ENCODE data around the gene ATF6.

The ATF6 gene

GRCh38 chr1:161905269-161905884, 139.3 kb downstream of the ATF6 start:
- Histone ChIP-seq H3K9me3 (ENCODE audit: control insufficient read depth in 1 of 2, low read length in 2 of 2) (no peaks in the 10 kb centered on the region), H3K4me1 (ENCODE audit: control insufficient read depth in 1 of 2, insufficient read depth in 2 of 2, low read length in 2 of 2) (no peaks in the 10 kb centered on the region), H3K27me3 (ENCODE audit: control insufficient read depth in 1 of 2, insufficient read depth in 2 of 2, low read length in 2 of 2) (no peaks in the 10 kb centered on the region), H3K27ac (ENCODE audit: low read depth, low read length) (no peak overlapping the region), H3K9ac (ENCODE audit: low read depth in 1 of 2, low read length in 2 of 2) (no peak overlapping the region), H3K4me3 (ENCODE audit: low read depth in 1 of 2, low read length in 2 of 2) (no peak overlapping the region), H3K36me3 (ENCODE audit: control insufficient read depth in 1 of 2, insufficient read depth in 2 of 2, low read length in 2 of 2) (no peaks in the 10 kb centered on the region)

DNA sequence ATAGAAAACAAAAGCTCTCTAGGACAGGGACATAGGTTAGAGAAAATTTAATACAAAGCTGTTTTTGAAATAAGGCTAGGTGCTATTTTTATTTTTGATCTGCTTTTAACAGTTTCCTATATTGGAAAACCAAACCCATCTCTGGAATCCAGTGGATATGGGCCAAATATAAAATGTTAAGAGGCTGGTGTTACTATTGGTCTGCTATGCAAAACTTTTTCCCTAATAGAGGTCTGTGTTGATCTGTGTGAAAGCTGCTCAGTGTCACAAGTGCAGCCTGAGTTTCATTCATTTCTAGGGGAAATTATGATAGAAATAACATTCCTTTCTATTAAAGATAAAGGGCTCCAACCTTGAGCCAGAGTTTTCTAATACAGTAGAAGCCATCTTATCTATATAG, 141.1 kb downstream of the ATF6 start:
- Histone ChIP-seq H3K27ac (ENCODE audit: low read depth, low read length) (no peak overlapping the region), H3K36me3 (ENCODE audit: control insufficient read depth in 1 of 2, insufficient read depth in 2 of 2, low read length in 2 of 2) (no peaks in the 10 kb centered on the region), H3K4me3 (ENCODE audit: low read depth in 1 of 2, low read length in 2 of 2) (no peak overlapping the region), H3K9me3 (ENCODE audit: control insufficient read depth in 1 of 2, low read length in 2 of 2) (no peaks in the 10 kb centered on the region), H3K4me1 (ENCODE audit: control insufficient read depth in 1 of 2, insufficient read depth in 2 of 2, low read length in 2 of 2) (no peaks in the 10 kb centered on the region), H3K9ac (ENCODE audit: low read depth in 1 of 2, low read length in 2 of 2) (no peak overlapping the region), H3K27me3 (ENCODE audit: control insufficient read depth in 1 of 2, insufficient read depth in 2 of 2, low read length in 2 of 2) (no peaks in the 10 kb centered on the region)

GRCh38 chr1:161908264-161908663, 142.1 kb downstream of the ATF6 start:
- Histone ChIP-seq H3K9ac (ENCODE audit: low read depth in 1 of 2, low read length in 2 of 2) (no peak overlapping the region), H3K27me3 (ENCODE audit: control insufficient read depth in 1 of 2, insufficient read depth in 2 of 2, low read length in 2 of 2) (no peaks in the 10 kb centered on the region), H3K36me3 (ENCODE audit: control insufficient read depth in 1 of 2, insufficient read depth in 2 of 2, low read length in 2 of 2) (peaks cover 0 to 5% of the 10 kb centered on the region in 2 donors), H3K4me1 (ENCODE audit: control insufficient read depth in 1 of 2, insufficient read depth in 2 of 2, low read length in 2 of 2) (no peaks in the 10 kb centered on the region), H3K27ac (ENCODE audit: low read depth, low read length) (no peak overlapping the region), H3K4me3 (ENCODE audit: low read depth in 1 of 2, low read length in 2 of 2) (no peak overlapping the region), H3K9me3 (ENCODE audit: control insufficient read depth in 1 of 2, low read length in 2 of 2) (no peaks in the 10 kb centered on the region)

GRCh38 chr1:161910604-161911003, 144.5 kb downstream of the ATF6 start:
- Histone ChIP-seq H3K9me3 (ENCODE audit: control insufficient read depth in 1 of 2, low read length in 2 of 2) (no peaks in the 10 kb centered on the region), H3K4me3 (ENCODE audit: low read depth in 1 of 2, low read length in 2 of 2) (no peak overlapping the region), H3K9ac (ENCODE audit: low read depth in 1 of 2, low read length in 2 of 2) (no peak overlapping the region), H3K4me1 (ENCODE audit: control insufficient read depth in 1 of 2, insufficient read depth in 2 of 2, low read length in 2 of 2) (no peaks in the 10 kb centered on the region), H3K27me3 (ENCODE audit: control insufficient read depth in 1 of 2, insufficient read depth in 2 of 2, low read length in 2 of 2) (no peaks in the 10 kb centered on the region), H3K27ac (ENCODE audit: low read depth, low read length) (no peak overlapping the region), H3K36me3 (ENCODE audit: control insufficient read depth in 1 of 2, insufficient read depth in 2 of 2, low read length in 2 of 2) (peaks cover 15 to 16% of the 10 kb centered on the region in 2 donors)

GRCh38 chr1:161913482-161914140, 147.5 kb downstream of the ATF6 start:
- H3K4me3 ChIP-seq (ENCODE audit: low read depth in 1 of 2, low read length in 2 of 2): no peak overlapping the region
- H3K27ac ChIP-seq (ENCODE audit: low read depth, low read length): no peak overlapping the region
- H3K27me3 ChIP-seq (ENCODE audit: control insufficient read depth in 1 of 2, insufficient read depth in 2 of 2, low read length in 2 of 2): no peaks in the 10 kb centered on the region
- no peaks in the 10 kb centered on the region for H3K4me1 ChIP-seq (ENCODE audit: control insufficient read depth in 1 of 2, insufficient read depth in 2 of 2, low read length in 2 of 2)
- H3K9me3 ChIP-seq (ENCODE audit: control insufficient read depth in 1 of 2, low read length in 2 of 2): no peaks in the 10 kb centered on the region
- peaks cover 16 to 23% of the 10 kb centered on the region in 2 donors for H3K36me3 ChIP-seq (ENCODE audit: control insufficient read depth in 1 of 2, insufficient read depth in 2 of 2, low read length in 2 of 2)
- no peak overlapping the region for H3K9ac ChIP-seq (ENCODE audit: low read depth in 1 of 2, low read length in 2 of 2)

DNA sequence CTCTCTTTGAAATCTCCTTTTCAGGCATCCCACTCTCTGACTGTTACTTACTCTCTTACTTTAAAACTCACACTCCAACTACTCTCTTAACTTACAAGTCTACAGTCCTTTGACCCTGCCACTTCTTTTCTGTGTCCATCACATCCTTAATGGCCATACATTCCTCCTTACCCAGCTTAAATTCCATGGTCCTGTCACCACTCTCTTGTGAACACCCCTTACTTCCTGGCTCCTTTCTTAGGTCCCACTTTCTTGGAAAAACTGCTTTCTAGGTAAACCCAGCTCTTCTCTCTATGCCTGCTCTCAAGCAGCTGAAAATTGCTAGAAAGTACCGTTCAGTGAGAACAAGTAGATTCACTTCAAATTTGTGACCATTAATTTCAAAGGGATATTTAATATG, 148.5 kb downstream of the ATF6 start:
- H3K4me3 ChIP-seq (ENCODE audit: low read depth in 1 of 2, low read length in 2 of 2): no peak overlapping the region
- no peaks in the 10 kb centered on the region for H3K27me3 ChIP-seq (ENCODE audit: control insufficient read depth in 1 of 2, insufficient read depth in 2 of 2, low read length in 2 of 2)
- no peaks in the 10 kb centered on the region for H3K9me3 ChIP-seq (ENCODE audit: control insufficient read depth in 1 of 2, low read length in 2 of 2)
- H3K9ac ChIP-seq (ENCODE audit: low read depth in 1 of 2, low read length in 2 of 2): no peak overlapping the region
- no peak overlapping the region for H3K27ac ChIP-seq (ENCODE audit: low read depth, low read length)
- no peaks in the 10 kb centered on the region for H3K4me1 ChIP-seq (ENCODE audit: control insufficient read depth in 1 of 2, insufficient read depth in 2 of 2, low read length in 2 of 2)
- peaks cover 16 to 23% of the 10 kb centered on the region in 2 donors for H3K36me3 ChIP-seq (ENCODE audit: control insufficient read depth in 1 of 2, insufficient read depth in 2 of 2, low read length in 2 of 2)

DNA sequence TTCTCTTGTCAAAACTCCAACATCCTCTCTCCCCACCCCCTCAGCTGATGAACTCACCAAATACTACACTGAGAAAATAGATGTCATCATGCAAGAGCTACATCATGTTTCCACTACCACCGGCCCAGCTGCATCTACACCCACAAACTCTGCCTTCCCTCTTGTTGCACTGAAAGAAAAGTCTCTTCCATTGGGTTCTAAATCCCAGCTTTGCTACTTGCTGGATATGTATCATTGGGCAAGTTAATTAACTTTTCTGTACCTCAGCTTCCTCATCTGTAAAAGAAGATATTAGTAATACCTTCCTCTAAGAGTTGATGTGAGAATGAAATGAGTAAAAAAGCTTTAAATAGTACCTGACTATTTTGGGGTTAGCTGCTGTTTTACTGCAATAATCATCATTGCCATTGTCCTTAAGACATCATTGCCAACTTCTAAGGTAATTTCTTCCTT, 149.0 kb downstream of the ATF6 start:
- Histone ChIP-seq H3K9me3 (ENCODE audit: control insufficient read depth in 1 of 2, low read length in 2 of 2) (no peaks in the 10 kb centered on the region), H3K27me3 (ENCODE audit: control insufficient read depth in 1 of 2, insufficient read depth in 2 of 2, low read length in 2 of 2) (no peaks in the 10 kb centered on the region), H3K4me1 (ENCODE audit: control insufficient read depth in 1 of 2, insufficient read depth in 2 of 2, low read length in 2 of 2) (no peaks in the 10 kb centered on the region), H3K4me3 (ENCODE audit: low read depth in 1 of 2, low read length in 2 of 2) (no peak overlapping the region), H3K27ac (ENCODE audit: low read depth, low read length) (no peak overlapping the region), H3K9ac (ENCODE audit: low read depth in 1 of 2, low read length in 2 of 2) (no peak overlapping the region), H3K36me3 (ENCODE audit: control insufficient read depth in 1 of 2, insufficient read depth in 2 of 2, low read length in 2 of 2) (peaks cover 16 to 23% of the 10 kb centered on the region in 2 donors)

- Histone ChIP-seq H3K36me3 (ENCODE audit: control insufficient read depth in 1 of 2, insufficient read depth in 2 of 2, low read length in 2 of 2) (peaks cover 16 to 23% of the 10 kb centered on the region in 2 donors), H3K9me3 (ENCODE audit: control insufficient read depth in 1 of 2, low read length in 2 of 2) (no peaks in the 10 kb centered on the region), H3K27ac (ENCODE audit: low read depth, low read length) (no peak overlapping the region), H3K4me1 (ENCODE audit: control insufficient read depth in 1 of 2, insufficient read depth in 2 of 2, low read length in 2 of 2) (no peaks in the 10 kb centered on the region), H3K9ac (ENCODE audit: low read depth in 1 of 2, low read length in 2 of 2) (no peak overlapping the region), H3K27me3 (ENCODE audit: control insufficient read depth in 1 of 2, insufficient read depth in 2 of 2, low read length in 2 of 2) (no peaks in the 10 kb centered on the region), H3K4me3 (ENCODE audit: low read depth in 1 of 2, low read length in 2 of 2) (no peak overlapping the region)
Measured at GRCh38 chr1:161915978-161916377, 149.9 kb downstream of the ATF6 start.

- Histone ChIP-seq H3K4me3 (ENCODE audit: low read depth in 1 of 2, low read length in 2 of 2) (no peak overlapping the region), H3K9ac (ENCODE audit: low read depth in 1 of 2, low read length in 2 of 2) (no peak overlapping the region), H3K27me3 (ENCODE audit: control insufficient read depth in 1 of 2, insufficient read depth in 2 of 2, low read length in 2 of 2) (no peaks in the 10 kb centered on the region), H3K9me3 (ENCODE audit: control insufficient read depth in 1 of 2, low read length in 2 of 2) (no peaks in the 10 kb centered on the region), H3K27ac (ENCODE audit: low read depth, low read length) (no peak overlapping the region), H3K4me1 (ENCODE audit: control insufficient read depth in 1 of 2, insufficient read depth in 2 of 2, low read length in 2 of 2) (no peaks in the 10 kb centered on the region), H3K36me3 (ENCODE audit: control insufficient read depth in 1 of 2, insufficient read depth in 2 of 2, low read length in 2 of 2) (peaks cover 13 to 16% of the 10 kb centered on the region in 2 donors)
Measured at GRCh38 chr1:161919229-161919628, 153.1 kb downstream of the ATF6 start.

DNA sequence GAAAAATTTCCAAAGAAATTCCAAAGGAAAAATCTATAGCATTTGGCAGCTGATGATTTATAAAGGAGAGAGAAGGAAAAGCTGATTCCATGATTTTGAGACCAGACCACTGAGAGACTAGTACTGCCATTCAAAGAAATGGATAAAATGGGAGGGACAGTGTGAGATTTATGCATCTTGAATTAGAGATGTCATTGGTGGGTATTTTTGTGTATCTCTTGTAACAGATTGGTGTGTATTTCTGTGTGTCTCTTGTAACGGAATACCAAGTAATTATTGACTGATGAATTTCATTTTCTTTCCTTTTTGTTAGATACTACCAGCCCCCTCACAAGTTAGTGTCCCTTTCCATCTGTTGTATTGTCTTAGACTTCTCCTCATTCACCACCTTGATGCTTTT, 155.4 kb downstream of the ATF6 start:
- no peak overlapping the region for H3K4me3 ChIP-seq (ENCODE audit: low read depth in 1 of 2, low read length in 2 of 2)
- H3K27ac ChIP-seq (ENCODE audit: low read depth, low read length): no peak overlapping the region
- H3K4me1 ChIP-seq (ENCODE audit: control insufficient read depth in 1 of 2, insufficient read depth in 2 of 2, low read length in 2 of 2): no peaks in the 10 kb centered on the region
- no peak overlapping the region for H3K9ac ChIP-seq (ENCODE audit: low read depth in 1 of 2, low read length in 2 of 2)
- H3K36me3 ChIP-seq (ENCODE audit: control insufficient read depth in 1 of 2, insufficient read depth in 2 of 2, low read length in 2 of 2): peaks cover 0 to 4% of the 10 kb centered on the region in 2 donors
- H3K27me3 ChIP-seq (ENCODE audit: control insufficient read depth in 1 of 2, insufficient read depth in 2 of 2, low read length in 2 of 2): no peaks in the 10 kb centered on the region
- no peaks in the 10 kb centered on the region for H3K9me3 ChIP-seq (ENCODE audit: control insufficient read depth in 1 of 2, low read length in 2 of 2)
